ENCODE measurements around the gene HOXB9. TPM values are rescaled to one million over a fixed set of nuclear protein-coding genes. Genes with fewer than 3 reads are reported as not detected.

Gene HOXB9
- total RNA-seq, 2 experiments from 2014 or later, result not detected

DNA sequence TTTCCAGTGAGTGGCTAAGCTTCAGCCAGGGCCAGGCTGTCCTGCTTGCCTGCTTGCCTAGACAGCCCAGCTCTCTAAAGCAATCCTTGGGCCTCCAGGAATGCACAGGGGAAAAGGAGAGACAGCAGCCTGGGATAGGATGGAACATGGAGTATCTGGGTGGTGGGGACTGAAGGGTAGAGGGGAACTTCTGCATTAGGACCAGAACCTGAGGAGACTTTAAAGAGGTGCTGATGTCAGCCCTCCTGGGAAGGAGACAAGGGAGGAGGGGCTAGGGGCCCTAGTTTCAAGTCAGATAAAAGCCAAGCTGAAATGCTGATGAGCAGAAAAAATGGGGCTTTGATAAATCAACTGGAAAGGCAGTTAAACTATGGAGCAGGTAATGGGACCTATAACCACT lies 17.1 kb downstream of the HOXB9 start:
- CTCF ChIA-PET, result interaction anchor here (0.6 to 4.1 kb wide), 3 partner anchors 10 to 57 kb away, joined by 3 to 20 read pairs (median 3); no protein-coding TSS in a partner anchor
- intact Hi-C loops (cut with DNase I, micrococcal nuclease), result no loop called here
- Mint-ChIP-seq H3K27ac (no peak overlapping the region), H3K4me1 (ENCODE audit: low read depth) (peaks cover 45% of the 10 kb centered on the region), H3K9me3 (no peaks in the 10 kb centered on the region), H3K36me3 (ENCODE audit: low read depth) (no peaks in the 10 kb centered on the region), H3K4me3 (peak overlapping the region; percentile 70), H3K27me3 (peaks cover 89% of the 10 kb centered on the region)
- H3K9me3 ChIP-seq (ENCODE audit: control insufficient read depth in 1 of 2, insufficient read depth in 1 of 2, low read length in 2 of 2), result peaks cover 0 to 11% of the 10 kb centered on the region in 2 experiments
- ATAC-seq (ENCODE audit: poor library complexity) (no peak), DNase-seq (no peak)
- H3K4me1 ChIP-seq (ENCODE audit: insufficient read depth, low read length), result peaks cover 48% of the 10 kb centered on the region
- H3K27ac ChIP-seq (ENCODE audit: low read depth in 1 of 2, low read length in 2 of 2), result no peak overlapping the region
- no peak overlapping the region for H3K4me3 ChIP-seq (ENCODE audit: low read length)
- TF ChIP-seq, protein P1, sequence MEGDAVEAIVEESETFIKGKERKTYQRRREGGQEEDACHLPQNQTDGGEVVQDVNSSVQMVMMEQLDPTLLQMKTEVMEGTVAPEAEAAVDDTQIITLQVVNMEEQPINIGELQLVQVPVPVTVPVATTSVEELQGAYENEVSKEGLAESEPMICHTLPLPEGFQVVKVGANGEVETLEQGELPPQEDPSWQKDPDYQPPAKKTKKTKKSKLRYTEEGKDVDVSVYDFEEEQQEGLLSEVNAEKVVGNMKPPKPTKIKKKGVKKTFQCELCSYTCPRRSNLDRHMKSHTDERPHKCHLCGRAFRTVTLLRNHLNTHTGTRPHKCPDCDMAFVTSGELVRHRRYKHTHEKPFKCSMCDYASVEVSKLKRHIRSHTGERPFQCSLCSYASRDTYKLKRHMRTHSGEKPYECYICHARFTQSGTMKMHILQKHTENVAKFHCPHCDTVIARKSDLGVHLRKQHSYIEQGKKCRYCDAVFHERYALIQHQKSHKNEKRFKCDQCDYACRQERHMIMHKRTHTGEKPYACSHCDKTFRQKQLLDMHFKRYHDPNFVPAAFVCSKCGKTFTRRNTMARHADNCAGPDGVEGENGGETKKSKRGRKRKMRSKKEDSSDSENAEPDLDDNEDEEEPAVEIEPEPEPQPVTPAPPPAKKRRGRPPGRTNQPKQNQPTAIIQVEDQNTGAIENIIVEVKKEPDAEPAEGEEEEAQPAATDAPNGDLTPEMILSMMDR (IDR thresholded peaks at IDR 0.05), result no peak
- H3K36me3 ChIP-seq (ENCODE audit: insufficient read depth, low read length), result no peaks in the 10 kb centered on the region
- POLR2A ChIA-PET, result interaction anchor here (1.1 to 1.5 kb wide), 2 partner anchors 8 to 9 kb away, joined by 3 to 9 read pairs; no protein-coding TSS in a partner anchor
- peaks cover 76 to 80% of the 10 kb centered on the region in 2 experiments for H3K27me3 ChIP-seq (ENCODE audit: control insufficient read depth in 1 of 2, insufficient read depth in 2 of 2, low read length in 2 of 2)

DNA sequence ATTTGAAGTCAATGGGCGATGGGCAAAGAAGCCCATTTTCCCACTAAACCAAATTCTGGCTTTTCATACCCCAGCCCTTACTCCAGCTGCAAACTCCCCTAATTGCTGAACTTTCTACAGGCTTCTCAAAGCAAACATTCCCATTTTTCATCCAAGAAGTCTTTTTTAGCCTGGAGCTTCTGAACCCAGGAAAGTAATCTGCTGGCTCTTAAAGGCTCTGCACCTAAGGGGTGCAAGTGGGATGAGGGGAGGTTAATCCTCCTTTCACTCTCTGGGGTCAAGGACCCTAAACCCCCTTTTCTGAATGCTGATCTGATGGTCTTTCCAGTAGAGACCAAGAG lies 17.7 kb downstream of the HOXB9 start:
- Histone ChIP-seq H3K27me3 (ENCODE audit: control insufficient read depth in 1 of 2, insufficient read depth in 2 of 2, low read length in 2 of 2) (peaks cover 76 to 80% of the 10 kb centered on the region in 2 experiments), H3K27ac (ENCODE audit: low read depth in 1 of 2, low read length in 2 of 2) (no peak overlapping the region), H3K4me3 (ENCODE audit: low read length) (no peak overlapping the region), H3K4me1 (ENCODE audit: insufficient read depth, low read length) (peaks cover 48% of the 10 kb centered on the region), H3K36me3 (ENCODE audit: insufficient read depth, low read length) (no peaks in the 10 kb centered on the region), H3K9me3 (ENCODE audit: control insufficient read depth in 1 of 2, insufficient read depth in 1 of 2, low read length in 2 of 2) (peaks cover 0 to 15% of the 10 kb centered on the region in 2 experiments)
- no peak overlapping the region for H3K27ac Mint-ChIP-seq
- no peaks in the 10 kb centered on the region for H3K9me3 Mint-ChIP-seq
- DNase-seq, result no peak
- peaks cover 39% of the 10 kb centered on the region for H3K4me1 Mint-ChIP-seq (ENCODE audit: low read depth)
- ChIA-PET POLR2A (no interaction called here), CTCF (interaction anchor here (1.2 to 4.1 kb wide), 2 partner anchors 10 to 346 kb away, joined by 3 to 20 read pairs; no protein-coding TSS in a partner anchor)
- H3K4me3 Mint-ChIP-seq, result no peak overlapping the region
- no peak for ATAC-seq (ENCODE audit: poor library complexity)
- intact Hi-C loops (cut with DNase I, micrococcal nuclease), result no loop called here
- H3K27me3 Mint-ChIP-seq, result peaks cover 89% of the 10 kb centered on the region
- TF ChIP-seq, protein P1 (IDR thresholded peaks at IDR 0.05), result no peak
- no peaks in the 10 kb centered on the region for H3K36me3 Mint-ChIP-seq (ENCODE audit: low read depth)

DNA sequence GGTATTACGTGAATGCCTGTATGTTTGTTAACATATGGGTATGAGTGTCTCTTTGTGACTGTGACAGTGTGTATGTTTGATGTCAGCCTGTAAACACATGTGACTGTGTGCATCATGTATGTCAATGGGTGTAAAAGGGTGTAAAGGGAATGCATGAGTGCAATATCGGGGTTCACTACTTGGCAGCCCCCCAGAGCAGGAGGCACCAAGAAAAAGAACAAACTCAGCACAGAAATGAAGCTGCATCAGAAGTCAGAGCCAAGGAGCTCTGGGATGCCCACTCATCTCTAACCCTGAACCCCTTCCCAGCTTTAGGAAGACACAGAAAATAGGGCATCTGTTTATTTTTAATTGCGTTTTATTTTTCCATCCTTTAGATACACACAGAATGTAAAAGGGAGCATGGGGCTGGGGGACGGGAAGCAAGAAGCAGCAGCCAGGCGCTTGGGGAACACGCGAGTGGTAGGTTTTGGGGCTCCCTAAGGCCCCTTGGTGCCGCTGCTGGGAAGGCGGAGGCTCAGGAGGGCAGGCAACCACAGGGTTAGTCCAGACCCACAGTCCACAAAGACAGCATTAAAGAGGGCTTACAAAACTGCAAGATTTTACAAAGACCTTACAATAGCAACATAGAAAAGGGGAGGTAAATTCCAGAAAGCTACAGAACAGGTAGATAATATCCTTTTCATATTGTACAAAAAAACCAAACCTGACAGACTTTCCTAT lies 19.1 kb downstream of the HOXB9 start:
- ATAC-seq (ENCODE audit: poor library complexity) (no peak), DNase-seq (no peak)
- Histone ChIP-seq H3K4me1 (ENCODE audit: insufficient read depth, low read length) (peaks cover 44% of the 10 kb centered on the region), H3K36me3 (ENCODE audit: insufficient read depth, low read length) (no peaks in the 10 kb centered on the region), H3K27ac (ENCODE audit: low read depth in 1 of 2, low read length in 2 of 2) (no peak overlapping the region), H3K9me3 (ENCODE audit: control insufficient read depth in 1 of 2, insufficient read depth in 1 of 2, low read length in 2 of 2) (peaks cover 0 to 15% of the 10 kb centered on the region in 2 experiments), H3K27me3 (ENCODE audit: control insufficient read depth in 1 of 2, insufficient read depth in 2 of 2, low read length in 2 of 2) (peaks cover 84% of the 10 kb centered on the region in 2 experiments), H3K4me3 (ENCODE audit: low read length) (no peak overlapping the region)
- Mint-ChIP-seq H3K27me3 (peaks cover 90% of the 10 kb centered on the region), H3K27ac (no peak overlapping the region), H3K4me3 (no peak overlapping the region), H3K36me3 (ENCODE audit: low read depth) (no peaks in the 10 kb centered on the region), H3K9me3 (no peaks in the 10 kb centered on the region), H3K4me1 (ENCODE audit: low read depth) (peaks cover 33% of the 10 kb centered on the region)
- CTCF ChIA-PET, result interaction anchor here (1.2 to 4.1 kb wide), 2 partner anchors 12 to 344 kb away, joined by 3 to 20 read pairs; no protein-coding TSS in a partner anchor
- TF ChIP-seq, protein P1 (IDR thresholded peaks at IDR 0.05), result no peak
- POLR2A ChIA-PET, result interaction anchor here (0.7 to 1.0 kb wide), 2 partner anchors 11 to 413 kb away, joined by 3 read pairs; no protein-coding TSS in a partner anchor
- intact Hi-C loops (cut with DNase I, micrococcal nuclease), result loop anchor here in 1 of 2 experiments (1.0 kb wide), 1 partner anchor 10 kb away; no protein-coding TSS in a partner anchor

Data from CD4-positive, alpha-beta T cell (primary cell).